Activated CD8-positive, alpha-beta memory T cell treated with anti-CD3 and anti-CD28 coated beads for 36 hours (primary cell): ENCODE results near the gene PECR. TPM values are rescaled to one million over a fixed set of nuclear protein-coding genes. Genes with fewer than 3 reads are reported as not detected.
"Not testable (repeated sequence)": the region's sequence is repeated elsewhere in the genome, so short reads cannot be mapped to it uniquely, and the experiment has no call there.

ENCODE experiments used
- CTCF ChIA-PET: fragments of 350-600 bp; sonication (Branson Sonifier 250); formaldehyde crosslinking; loops from one replicate; lab custom pipeline; 2021; ENCODE audit warnings: antibody characterized with exemption; lab: Charles Lee
- POLR2A ChIA-PET: fragments of 350-600 bp; sonication (Branson Sonifier 250); formaldehyde crosslinking; loops from one replicate; lab custom pipeline; 2021; ENCODE audit warnings: antibody characterized with exemption; lab: Charles Lee
- total RNA-seq, 2 experiments: library from RNA; stranded (reverse); gene quantifications; one replicate each; pipeline ENCODE4 v1.2.3, GENCODE V29; 2021

PECR gene
- total RNA-seq, 2 experiments from 2014 or later = 15.3 to 15.5 TPM

- POLR2A ChIA-PET = interaction anchor here (0.6 to 1.0 kb wide), 2 partner anchors 11 to 13 kb away, joined by 3 to 4 read pairs; no protein-coding TSS in a partner anchor
- CTCF ChIA-PET = interaction anchor here (1.5 to 4.5 kb wide), 3 partner anchors 16 to 97 kb away, joined by 4 to 26 read pairs (median 5); no protein-coding TSS in a partner anchor
Observed at GRCh38 chr2:216017365-216017764, 64.2 kb downstream of the PECR start.

GRCh38 chr2:216016581-216016980 is 65.0 kb downstream of the PECR start:
- CTCF ChIA-PET = interaction anchor here (2.0 to 4.5 kb wide), 2 partner anchors 11 to 17 kb away, joined by 9 to 26 read pairs; no protein-coding TSS in a partner anchor

GRCh38 chr2:216015722-216016464 is 65.7 kb downstream of the PECR start:
- ChIA-PET CTCF (interaction anchor here (0.6 to 2.0 kb wide), 4 partner anchors 10 to 909 kb away, joined by 3 to 9 read pairs (median 4); no protein-coding TSS in a partner anchor), POLR2A (interaction anchor here (0.7 kb wide), 1 partner anchor 48 kb away, joined by 3 read pairs; no protein-coding TSS in a partner anchor)

More at GRCh38 chr2:216016581-216016980, 65.0 kb downstream of the PECR start:
- POLR2A ChIA-PET = interaction anchor here (1.0 kb wide), 1 partner anchor 10 kb away, joined by 3 read pairs; no protein-coding TSS in a partner anchor

- ChIA-PET POLR2A (interaction anchor here (0.7 kb wide), 1 partner anchor 47 kb away, joined by 3 read pairs; no protein-coding TSS in a partner anchor), CTCF (interaction anchor here (1.2 to 2.0 kb wide), 3 partner anchors 9 to 65 kb away, joined by 3 to 9 read pairs (median 5); no protein-coding TSS in a partner anchor)
Observed at GRCh38 chr2:216014986-216015385, 66.6 kb downstream of the PECR start.

- ChIA-PET POLR2A (interaction anchor here (0.6 kb wide), 1 partner anchor 30 kb away, joined by 3 read pairs; no protein-coding TSS in a partner anchor), CTCF (interaction anchor here (1.1 kb wide), 1 partner anchor 8 kb away, joined by 3 read pairs; no protein-coding TSS in a partner anchor)
Observed at GRCh38 chr2:216014006-216014405, 67.6 kb downstream of the PECR start.

GRCh38 chr2:216013080-216013909 is 68.3 kb downstream of the PECR start, which contains the start of gene MREG:
MREG (minus strand) TSS chr2:216013551; CDS start chr2:216013327, 224 bp downstream.
- POLR2A ChIA-PET = interaction anchor here (0.6 kb wide), 1 partner anchor 31 kb away, joined by 3 read pairs; no protein-coding TSS in a partner anchor
- CTCF ChIA-PET = interaction anchor here (1.1 kb wide), 1 partner anchor 7 kb away, joined by 3 read pairs; no protein-coding TSS in a partner anchor

- POLR2A ChIA-PET = no interaction called here
Observed at GRCh38 chr2:216012830-216013079, 68.9 kb downstream of the PECR start.

GRCh38 chr2:216012133-216012829 is 69.3 kb downstream of the PECR start:
- POLR2A ChIA-PET = interaction anchor here (0.7 kb wide), 1 partner anchor 72 kb away, joined by 3 read pairs; no protein-coding TSS in a partner anchor
- CTCF ChIA-PET = interaction anchor here (1.2 to 1.4 kb wide), 2 partner anchors 11 to 62 kb away, joined by 3 read pairs; no protein-coding TSS in a partner anchor

More at GRCh38 chr2:216012830-216013079, 68.9 kb downstream of the PECR start:
- CTCF ChIA-PET = interaction anchor here (1.2 to 1.4 kb wide), 2 partner anchors 11 to 63 kb away, joined by 3 read pairs; no protein-coding TSS in a partner anchor

GRCh38 chr2:216009215-216009614 is 72.4 kb downstream of the PECR start:
- POLR2A ChIA-PET = not testable (repeated sequence)
- CTCF ChIA-PET = interaction anchor here (0.6 kb wide), 1 partner anchor 25 kb away, joined by 3 read pairs; no protein-coding TSS in a partner anchor

- POLR2A ChIA-PET = no interaction called here
- CTCF ChIA-PET = interaction anchor here (0.6 kb wide), 1 partner anchor 24 kb away, joined by 3 read pairs; no protein-coding TSS in a partner anchor
Observed at GRCh38 chr2:216008387-216008786, 73.2 kb downstream of the PECR start.

- POLR2A ChIA-PET = interaction anchor here (1.0 to 1.6 kb wide), 2 partner anchors 11 to 27 kb away, joined by 3 to 4 read pairs; no protein-coding TSS in a partner anchor
- CTCF ChIA-PET = interaction anchor here (0.6 to 2.6 kb wide), 4 partner anchors 8 to 28 kb away, joined by 3 to 9 read pairs (median 3); no protein-coding TSS in a partner anchor
Observed at GRCh38 chr2:216006164-216006663, 75.4 kb downstream of the PECR start.

- ChIA-PET CTCF (interaction anchor here (0.6 to 2.6 kb wide), 4 partner anchors 11 to 83 kb away, joined by 3 to 9 read pairs (median 4); no protein-coding TSS in a partner anchor), POLR2A (interaction anchor here (0.6 to 1.6 kb wide), 3 partner anchors 13 to 1903 kb away, joined by 4 to 7 read pairs (median 4); no protein-coding TSS in a partner anchor)
Observed at GRCh38 chr2:216004697-216005283, 76.8 kb downstream of the PECR start.

- ChIA-PET CTCF (no interaction called here), POLR2A (interaction anchor here (0.7 kb wide), 1 partner anchor 13 kb away, joined by 4 read pairs; no protein-coding TSS in a partner anchor)
Observed at GRCh38 chr2:216003876-216004696, 77.5 kb downstream of the PECR start.

GRCh38 chr2:216002693-216003092 is 78.9 kb downstream of the PECR start:
- CTCF ChIA-PET = no interaction called here

GRCh38 chr2:216002101-216002678 is 79.4 kb downstream of the PECR start:
- ChIA-PET POLR2A (no interaction called here), CTCF (interaction anchor here (1.2 kb wide), 1 partner anchor 10 kb away, joined by 3 read pairs; no protein-coding TSS in a partner anchor)

More at GRCh38 chr2:216002693-216003092, 78.9 kb downstream of the PECR start:
- POLR2A ChIA-PET = no interaction called here
